Osteoblast (primary cell): ENCODE measurements around the gene FGD4. TPM values are rescaled to one million over a fixed set of nuclear protein-coding genes. Genes with fewer than 3 reads are reported as not detected.
"Not testable (repeated sequence)": the region's sequence is repeated elsewhere in the genome, so short reads cannot be mapped to it uniquely, and the experiment has no call there.

Experiments
- DNase-seq: peaks from one replicate; pipeline ENCODE4 v3.0.0; 2011; ENCODE audit warnings: low spot score, mixed read lengths; ENCODE audit not compliant: insufficient read length; ENCODE audit errors: missing footprints
- H2AFZ ChIP-seq: 2 replicates; pipeline ENCODE4 v1.6.0; 2011; ENCODE audit warnings: mild to moderate bottlenecking, low read length
- H3K27ac ChIP-seq: 2 replicates; pipeline ENCODE4 v1.5.1; 2011; ENCODE audit warnings: mild to moderate bottlenecking, low read depth, low read length, moderate library complexity
- H3K27me3 ChIP-seq: 2 replicates; pipeline ENCODE4 v1.6.0; 2012; ENCODE audit warnings: mild to moderate bottlenecking, control low read depth, inconsistent platforms, low read length, moderate library complexity; ENCODE audit not compliant: insufficient read depth
- H3K36me3 ChIP-seq: 2 replicates; pipeline ENCODE4 v1.5.1; 2011; ENCODE audit warnings: mild to moderate bottlenecking, low read length, control low read depth, moderate library complexity; ENCODE audit not compliant: insufficient read depth
- H3K4me1 ChIP-seq: 2 replicates; pipeline ENCODE4 v1.5.1; 2011; ENCODE audit warnings: mild to moderate bottlenecking, low read length, control low read depth, moderate library complexity; ENCODE audit not compliant: insufficient read depth
- H3K4me2 ChIP-seq: 2 replicates; pipeline ENCODE4 v1.6.0; 2011; ENCODE audit warnings: mild to moderate bottlenecking, low read length; ENCODE audit not compliant: insufficient read depth
- H3K4me3 ChIP-seq: fragments of 200-600 bp; sonication (generic); 3 replicates; pipeline ENCODE4 v1.5.1; 2012; ENCODE audit warnings: mild to moderate bottlenecking, low read length, inconsistent platforms; ENCODE audit not compliant: insufficient read depth
- H3K79me2 ChIP-seq: 2 replicates; pipeline ENCODE4 v1.6.0; 2012; ENCODE audit warnings: mild to moderate bottlenecking, low read length, control low read depth, inconsistent platforms; ENCODE audit not compliant: insufficient read depth
- H3K9me3 ChIP-seq: 2 replicates; pipeline ENCODE4 v1.5.1; 2011; ENCODE audit warnings: low read depth, low read length, control low read depth
- H4K20me1 ChIP-seq: 2 replicates; pipeline ENCODE4 v1.6.0; 2012; ENCODE audit warnings: mild to moderate bottlenecking, low read length, control low read depth; ENCODE audit not compliant: insufficient read depth
- CTCF ChIP-seq: IDR thresholded peaks from 2 replicates; pipeline ENCODE4 v1.5.1; 2011; ENCODE audit warnings: mild to moderate bottlenecking, low read depth, low read length, moderate library complexity; ENCODE audit errors: extremely low read depth
- total RNA-seq: library from RNA; depleted of rRNA; stranded (reverse); fragments of >200 nt; gene quantifications from 2 replicates; pipeline ENCODE4 v1.2.3, GENCODE V29; 2012

The FGD4 gene
- total RNA-seq, 1 donor = 11.9 TPM

GRCh38 chr12:32560520-32560919 lies 161.2 kb downstream of the FGD4 start:
- Histone ChIP-seq H3K27me3 (no peaks in the 10 kb centered on the region), H3K79me2 (no peaks in the 10 kb centered on the region), H3K4me2 (no peak overlapping the region), H3K36me3 (no peaks in the 10 kb centered on the region), H3K4me3 (no peak overlapping the region), H3K4me1 (no peaks in the 10 kb centered on the region), H2AFZ (no peak overlapping the region), H4K20me1 (no peaks in the 10 kb centered on the region), H3K9me3 (no peaks in the 10 kb centered on the region), H3K27ac (no peak overlapping the region)
- no peak for TF ChIP-seq CTCF
- DNase-seq = no peak

GRCh38 chr12:32561931-32562341 lies 162.6 kb downstream of the FGD4 start:
- TF ChIP-seq CTCF = no peak
- Histone ChIP-seq H3K27ac (no peak overlapping the region), H3K36me3 (no peaks in the 10 kb centered on the region), H3K79me2 (no peaks in the 10 kb centered on the region), H3K4me1 (peaks cover 3% of the 10 kb centered on the region), H3K9me3 (no peaks in the 10 kb centered on the region), H3K27me3 (no peaks in the 10 kb centered on the region), H3K4me3 (no peak overlapping the region), H2AFZ (no peak overlapping the region), H3K4me2 (no peak overlapping the region), H4K20me1 (no peaks in the 10 kb centered on the region)
- DNase-seq = no peak

- H2AFZ ChIP-seq, DNase-seq, H3K27ac ChIP-seq, H3K27me3 ChIP-seq, H3K36me3 ChIP-seq, H3K79me2 ChIP-seq, H3K4me1 ChIP-seq, H3K4me2 ChIP-seq, H4K20me1 ChIP-seq, H3K4me3 ChIP-seq, H3K9me3 ChIP-seq: not testable (repeated sequence)
These were observed 163.1 kb downstream of the FGD4 start for GRCh38 chr12:32562413-32562812.

GRCh38 chr12:32566663-32567295 lies 167.4 kb downstream of the FGD4 start:
- H3K9me3 ChIP-seq = no peaks in the 10 kb centered on the region
- no peaks in the 10 kb centered on the region for H4K20me1 ChIP-seq
- peaks cover 24% of the 10 kb centered on the region for H3K4me1 ChIP-seq
- no peaks in the 10 kb centered on the region for H3K36me3 ChIP-seq
- no peak overlapping the region for H2AFZ ChIP-seq
- no peaks in the 10 kb centered on the region for H3K27me3 ChIP-seq
- H3K27ac ChIP-seq = no peak overlapping the region
- H3K79me2 ChIP-seq = no peaks in the 10 kb centered on the region
- no peak overlapping the region for H3K4me2 ChIP-seq
- H3K4me3 ChIP-seq = no peak overlapping the region
- no peak for TF ChIP-seq CTCF
- DNase-seq = no peak
